Glutamatergic neuron (in vitro differentiated cells): ENCODE results near the gene GSN. TPM values are rescaled to one million over a fixed set of nuclear protein-coding genes. Genes with fewer than 3 reads are reported as not detected.
A peak's percentile ranks its signal among the peaks of the same experiment; 100 is the strongest.

Experiments used
- DNase-seq: peaks from one replicate; pipeline ENCODE4 v3.0.0; 2022
- H3K27ac Mint-ChIP-seq: one replicate; pipeline ENCODE4 v1.8.0; 2020; ENCODE audit warnings: mild to moderate bottlenecking, mixed read lengths, inconsistent platforms; ENCODE audit not compliant: unreplicated experiment
- H3K27me3 Mint-ChIP-seq: one replicate; pipeline ENCODE4 v1.8.0; 2020; ENCODE audit warnings: mild to moderate bottlenecking, moderate library complexity, mixed read lengths, inconsistent platforms; ENCODE audit not compliant: unreplicated experiment
- H3K36me3 Mint-ChIP-seq: one replicate; pipeline ENCODE4 v1.8.0; 2020; ENCODE audit warnings: mild to moderate bottlenecking, mixed read lengths, inconsistent platforms; ENCODE audit not compliant: unreplicated experiment
- H3K4me1 Mint-ChIP-seq: one replicate; pipeline ENCODE4 v1.8.0; 2020; ENCODE audit warnings: mild to moderate bottlenecking, low read depth, mixed read lengths, inconsistent platforms; ENCODE audit not compliant: unreplicated experiment
- H3K4me3 Mint-ChIP-seq: one replicate; pipeline ENCODE4 v1.8.0; 2020; ENCODE audit warnings: mild to moderate bottlenecking, mixed read lengths, inconsistent platforms; ENCODE audit not compliant: unreplicated experiment
- H3K9me3 Mint-ChIP-seq: one replicate; pipeline ENCODE4 v1.8.0; 2020; ENCODE audit warnings: mild to moderate bottlenecking, moderate library complexity, mixed read lengths, inconsistent platforms; ENCODE audit not compliant: unreplicated experiment
- long read RNA-seq: library from polyadenylated mRNA; unstranded; transcript quantifications from one replicate; pipeline ENCODE4 v2.0.0, GENCODE V29; 2020; ENCODE audit not compliant: unreplicated experiment
- total RNA-seq: library from RNA; stranded (reverse); fragmentation: NEBNext Ultra II Directional; extraction: Animal tissue kit (Norgen Biotek cat#: 25700); gene quantifications from one replicate; pipeline ENCODE4 v1.2.1, GENCODE V29; 2021; ENCODE audit not compliant: unreplicated experiment
- TF ChIP-seq, protein P1 (sequence below): fragments of 200-600 bp; sonication (generic); IDR thresholded peaks from one replicate; pipeline ENCODE4 v1.5.0; 2021; ENCODE audit not compliant: partially characterized antibody, unreplicated experiment

GSN gene
- 11.6 TPM for total RNA-seq
- long read RNA-seq, partial matches to known transcripts, result 1 of 13 reads
- long read RNA-seq, other reads (novel, unspliced or antisense), result 12 of 13 reads

DNA sequence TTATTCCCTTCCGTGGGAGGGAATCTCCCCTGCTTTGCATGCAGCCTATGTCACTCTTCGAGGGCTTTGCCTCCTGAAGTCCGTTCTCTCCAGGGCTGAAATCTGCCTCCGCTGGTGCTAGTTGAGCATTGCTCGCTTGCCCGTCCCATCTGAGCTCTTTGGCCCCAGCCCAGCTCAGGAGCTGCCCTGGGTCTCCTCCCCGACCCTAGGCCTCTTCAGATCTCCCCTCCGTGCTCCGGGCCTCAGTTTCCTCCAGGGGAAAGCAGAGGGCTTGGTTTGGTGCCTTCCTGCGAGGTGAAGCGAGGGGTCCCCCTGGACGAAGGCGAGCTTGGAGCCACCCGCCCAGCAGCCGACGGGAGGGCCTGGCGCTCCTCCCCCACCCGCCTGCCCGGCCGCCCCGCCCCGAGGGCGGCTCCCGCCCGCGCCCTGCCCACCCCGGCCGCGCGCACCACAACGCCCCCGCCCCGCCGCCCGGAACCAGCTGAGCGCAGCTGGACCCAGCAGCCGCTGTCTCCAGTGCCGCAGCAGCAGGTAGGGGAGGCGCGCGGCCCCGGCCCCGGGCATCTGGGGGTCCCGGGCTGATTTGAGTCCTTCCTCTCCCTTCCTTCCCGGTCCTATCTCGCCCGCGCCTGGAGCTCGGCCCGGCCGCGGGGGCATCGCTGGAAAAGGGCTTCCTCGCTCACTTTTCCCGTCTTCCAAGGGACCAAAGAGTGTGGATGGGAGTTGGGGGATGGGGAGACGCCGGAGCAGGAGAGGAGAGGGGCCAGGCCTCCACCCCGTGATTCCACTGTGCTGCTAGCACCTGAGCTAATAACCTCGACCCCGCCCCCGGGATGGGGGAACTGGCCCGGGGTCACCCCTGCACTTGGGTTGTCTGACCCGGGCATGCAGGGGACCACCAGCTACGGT lies at the start of gene GSN:
GSN (plus strand) TSS at position 474 of the 909 bp plus-strand sequence. CDS start 33,810 bp downstream, outside the sequence.
- Mint-ChIP-seq H3K36me3 (no peaks in the 10 kb centered on the region), H3K4me3 (peak within 1 kb of the TSS; percentile 86), H3K27me3 (peaks cover 5% of the 10 kb centered on the region), H3K4me1 (peaks cover 11% of the 10 kb centered on the region), H3K9me3 (no peaks in the 10 kb centered on the region), H3K27ac (no peak within 1 kb of the TSS)
- TF ChIP-seq, protein P1, sequence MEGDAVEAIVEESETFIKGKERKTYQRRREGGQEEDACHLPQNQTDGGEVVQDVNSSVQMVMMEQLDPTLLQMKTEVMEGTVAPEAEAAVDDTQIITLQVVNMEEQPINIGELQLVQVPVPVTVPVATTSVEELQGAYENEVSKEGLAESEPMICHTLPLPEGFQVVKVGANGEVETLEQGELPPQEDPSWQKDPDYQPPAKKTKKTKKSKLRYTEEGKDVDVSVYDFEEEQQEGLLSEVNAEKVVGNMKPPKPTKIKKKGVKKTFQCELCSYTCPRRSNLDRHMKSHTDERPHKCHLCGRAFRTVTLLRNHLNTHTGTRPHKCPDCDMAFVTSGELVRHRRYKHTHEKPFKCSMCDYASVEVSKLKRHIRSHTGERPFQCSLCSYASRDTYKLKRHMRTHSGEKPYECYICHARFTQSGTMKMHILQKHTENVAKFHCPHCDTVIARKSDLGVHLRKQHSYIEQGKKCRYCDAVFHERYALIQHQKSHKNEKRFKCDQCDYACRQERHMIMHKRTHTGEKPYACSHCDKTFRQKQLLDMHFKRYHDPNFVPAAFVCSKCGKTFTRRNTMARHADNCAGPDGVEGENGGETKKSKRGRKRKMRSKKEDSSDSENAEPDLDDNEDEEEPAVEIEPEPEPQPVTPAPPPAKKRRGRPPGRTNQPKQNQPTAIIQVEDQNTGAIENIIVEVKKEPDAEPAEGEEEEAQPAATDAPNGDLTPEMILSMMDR, result no peak
- DNase-seq, result peak; percentile 70

DNA sequence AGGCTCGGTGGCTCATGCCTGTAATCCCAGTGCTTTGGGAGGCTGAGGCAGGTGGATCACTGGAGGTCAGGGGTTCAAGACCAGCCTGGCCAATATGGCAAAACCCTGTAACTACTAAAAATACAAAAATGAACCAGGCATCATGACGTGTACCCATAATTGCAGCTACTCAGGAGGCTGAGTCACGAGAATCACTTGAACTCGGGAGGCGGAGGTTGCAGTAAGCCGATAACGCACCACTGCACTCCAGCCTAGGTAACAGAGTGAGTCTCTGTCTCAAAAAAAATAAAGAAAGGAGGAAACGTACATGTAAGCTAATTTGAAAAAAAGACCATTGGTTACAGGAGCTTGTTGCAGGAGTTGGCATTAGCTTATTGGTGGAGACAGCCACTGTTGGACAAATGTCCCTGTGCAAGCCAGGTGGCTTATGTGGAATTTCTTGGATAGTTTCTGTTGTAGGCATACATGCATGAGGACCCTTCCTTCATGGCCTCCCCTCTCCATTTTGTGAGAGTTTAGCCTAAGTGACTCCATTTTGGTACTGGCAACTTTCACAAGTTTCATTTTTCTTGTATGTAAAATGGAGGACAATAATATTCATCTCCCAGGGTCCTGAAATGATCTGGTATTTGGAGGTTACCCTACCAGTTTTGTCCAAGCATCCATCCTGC lies 49.5 kb upstream of the GSN start:
- no peak for DNase-seq
- no peak overlapping the region for H3K27ac Mint-ChIP-seq
- H3K4me3 Mint-ChIP-seq, result no peak overlapping the region
- H3K4me1 Mint-ChIP-seq, result peaks cover 11% of the 10 kb centered on the region
- peaks cover 2% of the 10 kb centered on the region for H3K27me3 Mint-ChIP-seq
- TF ChIP-seq, protein P1, result no peak
- no peaks in the 10 kb centered on the region for H3K36me3 Mint-ChIP-seq
- H3K9me3 Mint-ChIP-seq, result no peaks in the 10 kb centered on the region

DNA sequence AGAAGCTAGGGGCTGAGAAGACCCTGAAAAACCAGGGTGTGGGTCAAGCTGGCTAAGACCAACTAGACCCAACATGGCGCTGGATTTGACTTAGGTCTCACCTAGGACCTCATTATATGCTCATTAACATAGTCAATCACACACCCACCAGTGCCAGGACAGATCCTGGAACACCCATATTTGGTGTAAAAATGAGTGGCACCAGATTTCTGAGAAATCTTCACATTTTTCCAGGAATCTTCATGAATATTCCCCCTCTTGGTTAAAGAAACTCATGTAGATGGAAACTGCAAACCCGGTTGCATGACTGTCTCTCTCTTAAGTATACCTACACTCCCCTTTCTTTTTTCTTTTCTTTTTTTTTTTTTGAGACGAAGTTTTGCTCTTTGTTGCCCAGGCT lies 48.4 kb upstream of the GSN start:
- no peak for DNase-seq
- no peaks in the 10 kb centered on the region for H3K36me3 Mint-ChIP-seq
- no peaks in the 10 kb centered on the region for H3K9me3 Mint-ChIP-seq
- TF ChIP-seq, protein P1, result no peak
- no peak overlapping the region for H3K4me3 Mint-ChIP-seq
- no peaks in the 10 kb centered on the region for H3K27me3 Mint-ChIP-seq
- peaks cover 11% of the 10 kb centered on the region for H3K4me1 Mint-ChIP-seq
- H3K27ac Mint-ChIP-seq, result no peak overlapping the region

DNA sequence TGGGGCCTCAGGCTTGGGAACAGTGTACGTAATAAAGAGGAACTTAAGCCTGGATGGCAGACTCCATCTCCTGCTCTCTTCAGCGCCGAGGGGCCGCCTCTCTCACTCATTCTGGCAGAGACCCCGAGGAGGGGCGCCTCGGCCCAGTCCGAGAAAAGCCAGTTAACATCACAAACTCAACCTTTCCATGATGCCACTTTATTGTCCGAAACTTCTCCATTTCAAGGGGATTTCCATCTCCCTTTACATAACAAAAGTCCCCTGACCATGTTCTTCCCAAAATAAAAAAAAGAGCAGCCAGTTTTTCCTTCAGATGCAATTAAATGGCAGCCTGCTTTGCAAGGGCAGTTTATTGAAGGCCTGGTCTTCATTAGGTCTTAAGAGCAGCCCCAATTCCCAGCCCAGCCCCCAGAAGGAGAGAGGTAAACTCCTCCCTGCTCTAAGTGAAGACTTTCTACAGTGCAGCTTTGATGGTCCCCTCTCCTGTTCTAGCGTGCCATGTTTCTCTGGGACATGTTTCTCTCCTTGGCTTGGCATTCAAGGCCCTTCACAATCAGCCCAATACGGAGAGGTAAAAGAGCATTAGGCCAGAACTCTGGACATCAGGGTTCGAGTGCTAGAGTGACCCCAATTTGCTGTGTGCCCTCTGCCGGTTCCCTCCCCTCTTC lies 46.8 kb upstream of the GSN start:
- peak; percentile 22 for DNase-seq
- H3K36me3 Mint-ChIP-seq, result no peaks in the 10 kb centered on the region
- H3K4me3 Mint-ChIP-seq, result no peak overlapping the region
- H3K4me1 Mint-ChIP-seq, result peaks cover 11% of the 10 kb centered on the region
- TF ChIP-seq, protein P1, result no peak
- no peaks in the 10 kb centered on the region for H3K9me3 Mint-ChIP-seq
- H3K27ac Mint-ChIP-seq, result no peak overlapping the region
- no peaks in the 10 kb centered on the region for H3K27me3 Mint-ChIP-seq
